Tibial nerve (tissue), 4 donors: ENCODE data around the gene EVA1C. TPM values are rescaled to one million over a fixed set of nuclear protein-coding genes. Genes with fewer than 3 reads are reported as not detected.

ENCODE experiments used
- DNase-seq, 2 donors: peaks; one replicate each; pipeline ENCODE4 v3.0.0-alpha.2; 2019; ENCODE audit warnings: low spot score in 2 of 2
- H3K27ac ChIP-seq, 4 donors: fragments of 200-600 bp; sonication (generic) in 3 of 4; one replicate each; pipeline ENCODE4 v1.5.1; 2017 to 2019; ENCODE audit warnings: mild to moderate bottlenecking in 1 of 4
- H3K27me3 ChIP-seq, 2 donors: fragments of 200-600 bp; sonication (generic) in 1 of 2; one replicate each; pipeline versions ENCODE4 v1.5.1 to v1.6.0; 2017 to 2019
- H3K36me3 ChIP-seq, 3 donors: fragments of 200-600 bp; sonication (generic); one replicate each; pipeline ENCODE4 v1.5.1; 2018 to 2019
- H3K4me1 ChIP-seq, 4 donors: fragments of 200-600 bp; sonication (generic) in 3 of 4; one replicate each; pipeline ENCODE4 v1.5.1; 2017 to 2019
- H3K4me3 ChIP-seq, 4 donors: fragments of 200-600 bp; sonication (generic) in 3 of 4; one replicate each; pipeline ENCODE4 v1.5.1; 2017 to 2019; ENCODE audit warnings: mild to moderate bottlenecking in 1 of 4, moderate library complexity in 1 of 4
- H3K9me3 ChIP-seq, 4 donors: fragments of 200-600 bp; sonication (generic) in 3 of 4; one replicate each; pipeline ENCODE4 v1.5.1; 2017 to 2019
- EP300 ChIP-seq, 2 donors: sonication (generic); formaldehyde crosslinking; IDR thresholded peaks; one replicate each; pipeline ENCODE4 v1.6.1; 2017; ENCODE audit warnings: antibody characterized with exemption in 2 of 2, mild to moderate bottlenecking in 1 of 2
- POLR2A ChIP-seq, 2 donors: fragments of 450-650 bp; IDR thresholded peaks; one replicate each; pipeline ENCODE4 v1.6.1; 2017; ENCODE audit warnings: antibody characterized with exemption in 2 of 2, mild to moderate bottlenecking in 2 of 2, moderate library complexity in 2 of 2
- WGBS, 2 donors: methylation state at CpG; one replicate each; pipeline ENCODE4 v1.1.5; 2018; 5-methylcytosine and 5-hydroxymethylcytosine counted together
- total RNA-seq, 4 donors: library from RNA; depleted of rRNA; stranded (reverse); fragments of >200 nt; gene quantifications; one replicate each; pipeline ENCODE4 v1.1.0, GENCODE V29; 2016
- TF ChIP-seq, protein P1 (sequence below), 5 experiments: fragments of 200-600 bp in 3 of 5; fragments of 450-650 bp in 2 of 5; sonication (generic) in 3 of 5; IDR thresholded peaks; one replicate each; pipeline ENCODE4 v1.5.1; 2016 to 2019; ENCODE audit warnings: antibody characterized with exemption in 5 of 5, mild to moderate bottlenecking in 3 of 5, moderate library complexity in 2 of 5

EVA1C gene
- total RNA-seq, 4 donors from 2014 or later, result 72.6 to 85.9 (median 75.6) TPM

DNA sequence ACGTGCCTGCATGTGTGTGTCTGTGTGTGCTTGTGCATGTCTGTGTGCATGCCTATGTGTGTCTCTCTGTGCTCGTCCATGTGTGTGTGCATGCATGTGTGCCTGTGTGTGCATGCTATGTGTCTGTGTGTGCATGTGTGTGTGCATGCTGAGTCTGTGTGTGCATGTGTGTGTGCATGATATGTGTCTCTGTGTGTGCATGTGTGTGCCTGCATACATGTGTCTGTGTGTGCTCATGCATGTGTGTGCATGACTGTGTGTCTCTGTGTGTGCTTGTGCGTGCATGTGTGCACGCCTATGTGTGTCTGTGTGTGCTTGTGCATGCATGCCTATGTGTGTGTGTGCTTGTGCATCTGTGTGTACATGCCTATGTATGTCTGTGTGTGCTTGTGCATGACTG is 120.5 kb downstream of the EVA1C start:
- H3K4me1 ChIP-seq, result no peaks in the 10 kb centered on the region
- 85 to 89% methylated on average over 4 of the region's 4 CpGs for WGBS, 2 donors
- H3K36me3 ChIP-seq, result no peaks in the 10 kb centered on the region
- H3K27me3 ChIP-seq, result no peaks in the 10 kb centered on the region
- H3K4me3 ChIP-seq, result no peak overlapping the region
- H3K27ac ChIP-seq, result no peak overlapping the region
- no peak for DNase-seq
- no peaks in the 10 kb centered on the region for H3K9me3 ChIP-seq
- no peak for TF ChIP-seq EP300 (IDR thresholded peaks at IDR 0.05)
- TF ChIP-seq, protein P1, sequence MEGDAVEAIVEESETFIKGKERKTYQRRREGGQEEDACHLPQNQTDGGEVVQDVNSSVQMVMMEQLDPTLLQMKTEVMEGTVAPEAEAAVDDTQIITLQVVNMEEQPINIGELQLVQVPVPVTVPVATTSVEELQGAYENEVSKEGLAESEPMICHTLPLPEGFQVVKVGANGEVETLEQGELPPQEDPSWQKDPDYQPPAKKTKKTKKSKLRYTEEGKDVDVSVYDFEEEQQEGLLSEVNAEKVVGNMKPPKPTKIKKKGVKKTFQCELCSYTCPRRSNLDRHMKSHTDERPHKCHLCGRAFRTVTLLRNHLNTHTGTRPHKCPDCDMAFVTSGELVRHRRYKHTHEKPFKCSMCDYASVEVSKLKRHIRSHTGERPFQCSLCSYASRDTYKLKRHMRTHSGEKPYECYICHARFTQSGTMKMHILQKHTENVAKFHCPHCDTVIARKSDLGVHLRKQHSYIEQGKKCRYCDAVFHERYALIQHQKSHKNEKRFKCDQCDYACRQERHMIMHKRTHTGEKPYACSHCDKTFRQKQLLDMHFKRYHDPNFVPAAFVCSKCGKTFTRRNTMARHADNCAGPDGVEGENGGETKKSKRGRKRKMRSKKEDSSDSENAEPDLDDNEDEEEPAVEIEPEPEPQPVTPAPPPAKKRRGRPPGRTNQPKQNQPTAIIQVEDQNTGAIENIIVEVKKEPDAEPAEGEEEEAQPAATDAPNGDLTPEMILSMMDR (IDR thresholded peaks at IDR 0.05), result no peak

DNA sequence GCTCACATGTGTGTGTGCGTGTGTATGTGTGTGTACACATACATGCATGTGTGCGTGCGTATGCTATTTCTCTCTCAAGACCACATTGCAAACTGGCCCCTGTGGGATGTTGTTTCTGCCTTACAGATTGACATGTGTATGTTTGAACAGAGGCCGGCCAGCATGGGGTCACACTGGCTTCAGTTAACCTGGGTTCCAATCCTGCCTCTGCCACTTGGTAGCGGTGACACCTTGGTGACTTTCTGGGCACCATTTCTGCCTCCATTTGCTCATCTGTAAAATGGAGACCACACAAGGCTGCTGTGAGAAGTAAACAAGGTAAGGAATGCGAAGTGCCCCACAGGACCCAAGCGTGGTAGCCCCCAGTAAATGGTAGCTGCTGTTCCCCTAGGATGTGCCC is 121.1 kb downstream of the EVA1C start:
- H3K27ac ChIP-seq, result no peak overlapping the region
- H3K4me3 ChIP-seq, result no peak overlapping the region
- H3K27me3 ChIP-seq, result no peaks in the 10 kb centered on the region
- H3K36me3 ChIP-seq, result no peaks in the 10 kb centered on the region
- TF ChIP-seq, protein P1 (IDR thresholded peaks at IDR 0.05), result no peak
- no peak for TF ChIP-seq POLR2A (IDR thresholded peaks at IDR 0.05)
- TF ChIP-seq EP300 (IDR thresholded peaks at IDR 0.05), result no peak
- DNase-seq, result no peak
- 94 to 96% methylated on average over 7 of the region's 7 CpGs for WGBS, 2 donors
- H3K4me1 ChIP-seq, result no peaks in the 10 kb centered on the region
- H3K9me3 ChIP-seq, result no peaks in the 10 kb centered on the region

DNA sequence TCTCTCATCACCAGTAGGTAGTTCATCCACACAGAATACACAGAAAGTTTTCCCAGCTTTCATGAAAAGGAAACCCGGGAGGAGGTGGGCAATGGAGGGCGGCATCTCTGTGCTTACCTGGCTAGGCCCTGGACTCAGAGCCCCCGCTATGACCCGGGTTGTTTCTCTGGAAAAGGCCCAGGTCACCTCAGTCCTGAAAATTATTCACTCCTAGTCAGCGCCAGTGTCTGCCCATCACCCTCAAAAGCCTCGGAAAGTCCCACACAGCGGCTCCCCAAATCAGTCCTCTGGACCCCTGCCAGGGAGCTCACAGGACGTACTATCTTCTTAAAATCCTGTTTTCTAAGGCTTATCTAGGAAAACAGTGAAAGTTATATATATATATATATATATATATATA is 121.6 kb downstream of the EVA1C start:
- Histone ChIP-seq H3K27ac (no peak overlapping the region), H3K9me3 (no peaks in the 10 kb centered on the region), H3K36me3 (no peaks in the 10 kb centered on the region), H3K4me3 (no peak overlapping the region), H3K27me3 (no peaks in the 10 kb centered on the region), H3K4me1 (no peaks in the 10 kb centered on the region)
- TF ChIP-seq EP300 (IDR thresholded peaks at IDR 0.05) (no peak), POLR2A (IDR thresholded peaks at IDR 0.05) (no peak)
- TF ChIP-seq, protein P1 (IDR thresholded peaks at IDR 0.05), result no peak
- WGBS, 2 donors, result 87 to 92% methylated on average over 8 of the region's 8 CpGs
- DNase-seq, result no peak

DNA sequence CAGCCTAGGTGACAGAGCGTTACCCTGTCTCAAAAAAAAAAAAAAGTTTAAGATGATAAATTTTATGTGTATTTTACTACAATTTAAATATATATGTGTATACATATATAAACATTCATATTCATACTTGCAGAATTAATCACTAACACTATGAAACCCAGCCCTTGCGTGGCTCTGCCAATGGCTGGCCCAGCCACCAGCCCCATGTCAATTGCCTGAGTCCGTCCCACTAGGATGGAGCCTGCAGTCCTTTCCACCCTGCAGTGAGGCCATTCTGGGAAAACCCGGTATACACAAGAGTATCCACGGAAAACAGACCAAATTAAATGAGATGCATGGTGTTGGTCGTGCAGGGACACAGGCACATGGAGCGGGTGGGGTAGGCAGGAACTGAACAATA is 123.1 kb downstream of the EVA1C start:
- H3K9me3 ChIP-seq, result no peaks in the 10 kb centered on the region
- no peaks in the 10 kb centered on the region for H3K4me1 ChIP-seq
- TF ChIP-seq POLR2A (IDR thresholded peaks at IDR 0.05), result no peak
- TF ChIP-seq EP300 (IDR thresholded peaks at IDR 0.05), result no peak
- TF ChIP-seq, protein P1 (IDR thresholded peaks at IDR 0.05), result no peak
- no peak for DNase-seq
- no peak overlapping the region for H3K4me3 ChIP-seq
- no peak overlapping the region for H3K27ac ChIP-seq
- 91 to 92% methylated on average over 7 of the region's 7 CpGs for WGBS, 2 donors
- no peaks in the 10 kb centered on the region for H3K27me3 ChIP-seq
- no peaks in the 10 kb centered on the region for H3K36me3 ChIP-seq

DNA sequence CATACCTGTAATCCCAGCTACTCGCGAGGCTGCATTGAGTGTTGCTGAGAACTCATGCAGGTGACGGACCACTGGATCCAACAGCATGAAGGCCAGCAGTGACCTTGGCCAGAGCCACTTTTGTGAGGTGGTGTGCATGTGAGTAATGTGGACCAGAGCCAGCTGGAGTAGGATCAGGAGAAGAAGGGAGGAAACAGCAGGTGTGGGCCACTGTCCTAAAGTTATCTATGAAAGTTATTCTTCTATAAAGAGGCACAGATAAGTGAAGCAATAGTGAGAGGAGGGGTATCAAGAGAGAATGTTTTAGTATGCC is 125.0 kb downstream of the EVA1C start:
- no peaks in the 10 kb centered on the region for H3K4me1 ChIP-seq
- 95 to 98% methylated on average over 3 of the region's 3 CpGs for WGBS, 2 donors
- H3K27ac ChIP-seq, result no peak overlapping the region
- no peaks in the 10 kb centered on the region for H3K27me3 ChIP-seq
- H3K9me3 ChIP-seq, result no peaks in the 10 kb centered on the region
- DNase-seq, result no peak
- TF ChIP-seq EP300 (IDR thresholded peaks at IDR 0.05) (no peak), POLR2A (IDR thresholded peaks at IDR 0.05) (no peak)
- TF ChIP-seq, protein P1 (IDR thresholded peaks at IDR 0.05), result no peak
- H3K36me3 ChIP-seq, result no peaks in the 10 kb centered on the region
- no peak overlapping the region for H3K4me3 ChIP-seq
